ENCODE measurements around the gene SAP30BP. TPM values are rescaled to one million over a fixed set of nuclear protein-coding genes. Genes with fewer than 3 reads are reported as not detected.

Gene SAP30BP
- total and polyA plus RNA-seq, 2 of the 8 experiments (the other 6 are each of a cell fraction or from before 2014, with no cell fraction given), result 63.3 to 79.9 TPM

GRCh38 chr17:75683583-75683982 is 16.4 kb downstream of the SAP30BP start (continued):
- TF ChIP-seq ATF2 (IDR thresholded peaks at IDR 0.05; ENCODE audit: low read length) (no peak), SIRT6 (IDR thresholded peaks at IDR 0.05; ENCODE audit: low read length) (no peak), SIN3A (conservative IDR thresholded peaks at IDR 0.05 in 1 of 2, IDR thresholded peaks at IDR 0.05 in 1 of 2; ENCODE audit: low read depth in 1 of 2, low read length in 2 of 2) (no peak), JUND (IDR thresholded peaks at IDR 0.05; ENCODE audit: low read length) (no peak), HDAC6 (IDR thresholded peaks at IDR 0.05; ENCODE audit: low read depth, low read length) (no peak), SP2 (IDR thresholded peaks at IDR 0.05; ENCODE audit: low read length) (no peak), TCF12 (IDR thresholded peaks at IDR 0.05; ENCODE audit: low read depth, low read length) (no peak), MAFK (IDR thresholded peaks at IDR 0.05; ENCODE audit: low read depth, low read length) (no peak)

Data from H1 (cell line).